MM.1S (cell line): ENCODE measurements around the gene NUDT14.

ENCODE experiments used
- CTCF ChIP-seq: fragments of 300-600 bp; sonication (generic); IDR thresholded peaks from 2 replicates; pipeline ENCODE4 v1.5.1; 2016; ENCODE audit warnings: antibody characterized with exemption, low read length, mixed read lengths
- EZH2 ChIP-seq: fragments of 300-600 bp; sonication (generic); optimal IDR thresholded peaks from 2 replicates; pipeline ENCODE3; 2017; ENCODE audit warnings: low read depth, mild to moderate bottlenecking, antibody characterized with exemption, low read length, mixed read lengths

- TF ChIP-seq EZH2 (no peak), CTCF (no peak)
These were observed 30.6 kb upstream of the NUDT14 start for GRCh38 chr14:105211758-105212089.
